GM12873 (cell line): ENCODE results near the gene ZNF808.

ENCODE experiments used
- TF ChIP-seq, protein P1 (sequence below): IDR thresholded peaks from 2 replicates; pipeline ENCODE4 v1.5.1; 2012; ENCODE audit warnings: low read depth, mild to moderate bottlenecking, moderate library complexity, low read length, control low read depth; ENCODE audit not compliant: insufficient read depth; ENCODE audit errors: missing control alignments

The ZNF808 gene

DNA sequence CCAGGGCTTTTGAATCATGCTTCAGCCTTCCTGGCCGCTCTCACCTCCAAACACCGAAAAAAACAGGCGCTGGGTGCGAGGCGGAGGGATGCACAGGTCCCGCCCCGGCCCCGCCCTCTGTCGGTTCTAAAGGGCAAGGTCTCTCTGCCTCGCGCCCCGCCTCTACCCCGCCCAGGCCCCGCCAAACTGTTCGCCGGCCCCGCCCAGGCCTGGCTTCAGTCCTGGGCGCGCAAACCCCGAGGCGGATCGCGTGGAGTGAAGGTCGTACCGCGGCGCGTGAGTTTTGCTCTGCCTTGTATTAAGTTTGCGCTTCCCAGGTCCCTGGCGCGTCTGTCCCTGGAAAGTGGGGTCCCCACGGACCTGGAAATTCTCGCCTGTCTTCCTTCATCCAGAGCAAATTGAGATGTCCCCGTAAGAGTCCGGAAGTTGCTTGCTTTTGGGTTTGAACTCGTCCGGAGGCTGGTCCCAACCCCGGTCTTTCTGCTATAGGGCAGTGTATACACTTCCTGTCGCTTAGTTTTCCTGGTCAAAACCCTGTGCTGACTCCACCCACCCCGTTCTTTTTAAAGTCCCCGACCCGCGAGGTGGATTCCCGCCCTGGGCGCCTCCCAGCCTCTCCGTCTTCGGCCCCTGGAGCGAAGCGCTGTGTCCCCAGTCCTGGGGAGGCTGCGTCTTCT, 8.4 kb downstream of the ZNF808 start:
- TF ChIP-seq, protein P1, sequence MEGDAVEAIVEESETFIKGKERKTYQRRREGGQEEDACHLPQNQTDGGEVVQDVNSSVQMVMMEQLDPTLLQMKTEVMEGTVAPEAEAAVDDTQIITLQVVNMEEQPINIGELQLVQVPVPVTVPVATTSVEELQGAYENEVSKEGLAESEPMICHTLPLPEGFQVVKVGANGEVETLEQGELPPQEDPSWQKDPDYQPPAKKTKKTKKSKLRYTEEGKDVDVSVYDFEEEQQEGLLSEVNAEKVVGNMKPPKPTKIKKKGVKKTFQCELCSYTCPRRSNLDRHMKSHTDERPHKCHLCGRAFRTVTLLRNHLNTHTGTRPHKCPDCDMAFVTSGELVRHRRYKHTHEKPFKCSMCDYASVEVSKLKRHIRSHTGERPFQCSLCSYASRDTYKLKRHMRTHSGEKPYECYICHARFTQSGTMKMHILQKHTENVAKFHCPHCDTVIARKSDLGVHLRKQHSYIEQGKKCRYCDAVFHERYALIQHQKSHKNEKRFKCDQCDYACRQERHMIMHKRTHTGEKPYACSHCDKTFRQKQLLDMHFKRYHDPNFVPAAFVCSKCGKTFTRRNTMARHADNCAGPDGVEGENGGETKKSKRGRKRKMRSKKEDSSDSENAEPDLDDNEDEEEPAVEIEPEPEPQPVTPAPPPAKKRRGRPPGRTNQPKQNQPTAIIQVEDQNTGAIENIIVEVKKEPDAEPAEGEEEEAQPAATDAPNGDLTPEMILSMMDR = no peak

DNA sequence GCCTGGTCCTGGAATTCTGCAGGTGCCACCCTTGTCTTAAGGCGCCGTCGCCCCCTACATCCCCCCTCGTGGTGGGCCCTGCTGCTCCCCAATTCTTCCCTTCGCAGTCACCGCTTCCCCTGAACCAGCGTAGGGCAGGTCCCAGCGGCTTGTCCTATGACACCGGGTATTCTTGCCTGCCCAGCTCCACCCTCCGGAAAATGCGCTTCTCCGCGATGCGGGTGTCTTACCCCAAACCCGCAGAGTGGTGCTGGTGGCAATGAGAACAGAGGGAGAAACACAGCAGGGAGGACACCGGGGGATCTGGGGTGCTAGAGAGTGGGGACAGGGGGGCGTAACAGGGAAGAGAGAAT, 9.0 kb downstream of the ZNF808 start:
- TF ChIP-seq, protein P1 = no peak

DNA sequence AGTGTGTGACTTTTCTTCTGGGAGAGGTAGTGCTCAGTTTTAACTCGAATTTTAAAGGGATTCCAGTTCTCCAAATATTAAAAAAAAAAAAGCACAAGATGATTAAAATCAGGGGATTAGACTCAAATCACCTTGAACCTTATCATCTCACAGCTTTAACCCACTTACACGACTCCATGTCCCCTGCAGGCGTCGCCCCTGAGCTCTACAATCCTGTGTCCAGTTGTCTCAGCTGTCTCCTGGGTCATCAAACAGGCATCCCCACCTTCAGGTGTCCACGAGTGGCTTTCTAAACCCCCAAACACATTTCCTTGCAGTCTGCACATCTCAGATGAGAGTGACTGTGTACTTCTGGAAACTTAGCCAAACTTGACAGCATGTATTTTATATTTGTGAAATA, 14.1 kb downstream of the ZNF808 start:
- TF ChIP-seq, protein P1 = no peak

DNA sequence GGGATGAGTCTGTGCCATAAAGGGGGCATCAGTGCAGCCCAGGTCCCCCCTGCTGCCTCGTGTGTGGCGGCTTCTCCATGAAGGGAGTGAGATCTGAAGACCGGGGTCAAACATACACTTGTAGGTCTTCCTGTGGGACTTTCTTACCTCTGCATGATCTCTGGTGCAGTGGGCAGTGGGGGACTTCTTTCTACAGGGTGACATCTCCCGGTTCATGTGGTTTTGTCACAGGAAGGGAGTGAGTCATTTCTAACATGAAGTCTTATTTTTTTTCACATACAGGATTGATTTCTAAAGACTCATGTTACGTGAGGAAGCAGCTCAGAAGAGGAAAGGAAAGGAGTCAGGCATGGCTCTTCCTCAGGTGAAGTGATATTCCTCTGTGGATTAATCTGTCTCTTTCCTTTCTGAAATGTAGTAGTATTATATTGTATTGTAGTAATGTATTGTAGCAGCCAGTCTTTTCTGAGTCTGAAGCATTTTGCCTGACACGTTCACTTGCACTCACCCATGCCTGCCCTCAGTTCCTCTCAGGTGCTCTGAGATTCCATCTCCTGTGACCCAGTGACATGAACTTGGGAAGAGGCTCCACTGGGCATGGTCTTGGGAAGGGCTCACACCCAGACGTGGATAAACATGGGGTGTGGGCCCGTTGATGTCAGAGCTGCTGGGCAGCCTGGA, 15.7 kb downstream of the ZNF808 start:
- TF ChIP-seq, protein P1 = no peak

DNA sequence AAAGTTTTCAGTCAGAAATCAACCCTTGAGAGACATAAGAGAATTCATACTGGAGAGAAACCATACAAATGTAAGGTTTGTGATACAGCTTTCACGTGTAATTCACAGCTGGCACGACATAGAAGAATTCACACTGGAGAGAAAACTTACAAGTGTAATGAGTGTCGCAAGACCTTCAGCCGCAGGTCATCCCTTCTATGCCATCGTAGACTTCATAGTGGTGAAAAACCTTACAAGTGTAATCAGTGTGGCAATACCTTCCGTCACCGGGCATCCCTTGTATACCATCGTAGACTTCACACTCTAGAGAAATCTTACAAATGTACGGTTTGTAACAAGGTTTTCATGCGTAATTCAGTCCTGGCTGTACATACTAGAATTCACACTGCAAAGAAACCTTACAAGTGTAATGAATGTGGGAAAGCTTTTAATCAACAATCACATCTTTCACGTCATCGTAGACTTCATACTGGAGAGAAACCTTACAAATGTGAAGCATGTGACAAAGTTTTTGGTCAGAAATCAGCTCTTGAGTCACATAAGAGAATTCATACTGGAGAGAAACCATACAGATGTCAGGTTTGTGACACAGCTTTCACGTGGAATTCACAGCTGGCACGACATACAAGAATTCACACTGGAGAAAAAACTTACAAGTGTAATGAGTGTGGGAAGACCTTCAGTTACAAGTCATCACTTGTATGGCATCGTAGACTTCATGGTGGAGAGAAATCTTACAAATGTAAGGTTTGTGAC, 26.9 kb downstream of the ZNF808 start:
- TF ChIP-seq, protein P1 = no peak

DNA sequence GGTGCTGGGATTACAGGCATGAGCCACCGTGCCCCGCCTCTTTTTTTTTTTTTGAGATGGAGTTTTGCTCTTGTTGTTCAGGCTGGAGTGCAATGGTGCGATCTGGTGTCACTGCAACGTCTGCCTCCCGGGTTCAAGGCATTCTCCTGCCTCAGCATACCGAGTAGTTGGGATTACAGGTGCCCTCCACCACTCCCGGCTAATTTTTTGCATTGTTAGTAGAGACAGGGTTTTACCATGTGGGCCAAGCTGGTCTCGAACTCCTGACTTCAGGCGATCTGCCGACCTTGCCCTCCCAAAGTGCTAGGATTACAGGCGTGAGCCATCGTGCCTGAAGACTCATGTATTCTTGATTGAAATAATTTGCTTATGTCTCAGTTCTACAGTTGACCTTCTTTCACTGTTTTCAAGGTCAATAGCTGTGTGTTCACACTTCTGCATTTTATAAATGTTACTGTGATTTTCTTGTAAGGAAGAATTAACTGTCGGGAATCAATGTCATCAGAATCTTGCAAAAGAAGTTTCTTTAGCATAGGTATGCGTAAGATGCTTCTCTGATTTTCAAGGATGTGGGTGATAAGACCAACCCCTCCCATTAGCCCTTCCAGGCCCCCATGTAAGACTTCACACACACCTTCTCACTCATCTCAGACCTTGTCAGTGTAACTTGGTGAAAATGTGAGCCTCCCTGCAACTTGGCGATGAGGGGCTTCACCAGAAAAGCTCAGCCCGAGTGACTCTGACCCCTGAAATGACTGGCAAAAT, 29.9 kb downstream of the ZNF808 start:
- TF ChIP-seq, protein P1 = no peak
